Liver (tissue), 3 donors: ENCODE measurements around the gene DMTF1.

Source experiments
- ATF3 ChIP-seq: IDR thresholded peaks from 2 replicates; pipeline ENCODE4 v1.6.1; 2016; ENCODE audit warnings: antibody characterized with exemption
- CTCF ChIP-seq: fragments of 150-350 bp; IDR thresholded peaks from 2 replicates; pipeline ENCODE4 v1.5.1; 2017; ENCODE audit warnings: improper control_type of control experiment, low read depth, low read length; ENCODE audit not compliant: missing input control
- JUND ChIP-seq, 2 donors: IDR thresholded peaks; 2 replicates each; pipeline ENCODE4 v1.6.1; 2016; ENCODE audit warnings: antibody characterized with exemption in 2 of 2
- MAX ChIP-seq: IDR thresholded peaks from 2 replicates; pipeline ENCODE4 v1.6.1; 2016; ENCODE audit warnings: antibody characterized with exemption
- RAD21 ChIP-seq, 2 donors: IDR thresholded peaks; 2 replicates each; pipeline ENCODE4 v1.6.1; 2016; ENCODE audit warnings: antibody characterized with exemption in 2 of 2, mild to moderate bottlenecking in 2 of 2
- REST ChIP-seq: IDR thresholded peaks from 2 replicates; pipeline ENCODE4 v1.6.1; 2016; ENCODE audit warnings: antibody characterized with exemption, mild to moderate bottlenecking
- SP1 ChIP-seq: IDR thresholded peaks from 2 replicates; pipeline ENCODE4 v1.6.1; 2018; ENCODE audit warnings: antibody characterized with exemption, mild to moderate bottlenecking
- TAF1 ChIP-seq: conservative IDR thresholded peaks from 2 replicates; pipeline ENCODE4 v1.6.1; 2016; ENCODE audit warnings: antibody characterized with exemption, mild to moderate bottlenecking
- YY1 ChIP-seq: IDR thresholded peaks from 2 replicates; pipeline ENCODE4 v1.6.1; 2016; ENCODE audit warnings: antibody characterized with exemption, mild to moderate bottlenecking
- donor health status: healthy.
- donor health status: healthy.

GRCh38 chr7:87105401-87105800 lies 46.9 kb upstream of the DMTF1 start:
- TF ChIP-seq CTCF, result no peak
- no peak for TF ChIP-seq JUND (IDR thresholded peaks at IDR 0.05)
- TF ChIP-seq MAX, result no peak
- TF ChIP-seq REST, result no peak
- TF ChIP-seq RAD21 (IDR thresholded peaks at IDR 0.05), result no peak
- TF ChIP-seq YY1, result no peak
- no peak for TF ChIP-seq ATF3
- no peak for TF ChIP-seq SP1
- TF ChIP-seq TAF1, result no peak
